ENCODE data around the gene KCNT1. TPM values are rescaled to one million over a fixed set of nuclear protein-coding genes. Genes with fewer than 3 reads are reported as not detected.

The KCNT1 gene
- total RNA-seq, 1 donor, result not detected

- H3K4me3 ChIP-seq (ENCODE audit: insufficient read depth, low read length), result no peak overlapping the region
Measured at GRCh38 chr9:135756576-135756975, 54.6 kb downstream of the KCNT1 start.

GRCh38 chr9:135757356-135757755, 55.4 kb downstream of the KCNT1 start:
- Histone ChIP-seq H2AFZ (ENCODE audit: low read length) (no peak overlapping the region), H4K20me1 (ENCODE audit: insufficient read depth, low read length) (no peaks in the 10 kb centered on the region), H3K79me2 (ENCODE audit: insufficient read depth, low read length) (no peaks in the 10 kb centered on the region), H3K9me3 (ENCODE audit: low read depth, low read length) (no peaks in the 10 kb centered on the region), H3K27ac (ENCODE audit: low read depth, low read length) (no peak overlapping the region), H3K36me3 (ENCODE audit: insufficient read depth, low read length) (no peaks in the 10 kb centered on the region), H3K4me1 (ENCODE audit: insufficient read depth, low read length) (no peaks in the 10 kb centered on the region), H3K27me3 (ENCODE audit: insufficient read depth, low read length) (no peaks in the 10 kb centered on the region), H3K4me2 (ENCODE audit: insufficient read depth, low read length) (no peak overlapping the region), H3K4me3 (ENCODE audit: insufficient read depth, low read length) (no peak overlapping the region)
- DNase-seq (ENCODE audit: insufficient read length, low spot score, missing footprints), result no peak
- TF ChIP-seq CTCF (IDR thresholded peaks at IDR 0.05; ENCODE audit: extremely low read depth, low read depth, low read length), result no peak

More at GRCh38 chr9:135756576-135756975, 54.6 kb downstream of the KCNT1 start:
- no peaks in the 10 kb centered on the region for H3K27me3 ChIP-seq (ENCODE audit: insufficient read depth, low read length)
- no peaks in the 10 kb centered on the region for H3K79me2 ChIP-seq (ENCODE audit: insufficient read depth, low read length)
- H2AFZ ChIP-seq (ENCODE audit: low read length), result no peak overlapping the region
- no peaks in the 10 kb centered on the region for H3K9me3 ChIP-seq (ENCODE audit: low read depth, low read length)
- TF ChIP-seq CTCF (IDR thresholded peaks at IDR 0.05; ENCODE audit: extremely low read depth, low read depth, low read length), result no peak
- H3K27ac ChIP-seq (ENCODE audit: low read depth, low read length), result no peak overlapping the region
- DNase-seq (ENCODE audit: insufficient read length, low spot score, missing footprints), result no peak
- H3K4me2 ChIP-seq (ENCODE audit: insufficient read depth, low read length), result no peak overlapping the region
- H4K20me1 ChIP-seq (ENCODE audit: insufficient read depth, low read length), result no peaks in the 10 kb centered on the region
- no peaks in the 10 kb centered on the region for H3K36me3 ChIP-seq (ENCODE audit: insufficient read depth, low read length)
- H3K4me1 ChIP-seq (ENCODE audit: insufficient read depth, low read length), result no peaks in the 10 kb centered on the region

GRCh38 chr9:135758056-135758455, 56.1 kb downstream of the KCNT1 start:
- H3K36me3 ChIP-seq (ENCODE audit: insufficient read depth, low read length), result no peaks in the 10 kb centered on the region
- no peak for DNase-seq (ENCODE audit: insufficient read length, low spot score, missing footprints)
- TF ChIP-seq CTCF (IDR thresholded peaks at IDR 0.05; ENCODE audit: extremely low read depth, low read depth, low read length), result no peak
- H3K4me3 ChIP-seq (ENCODE audit: insufficient read depth, low read length), result no peak overlapping the region
- H3K79me2 ChIP-seq (ENCODE audit: insufficient read depth, low read length), result no peaks in the 10 kb centered on the region
- H2AFZ ChIP-seq (ENCODE audit: low read length), result no peak overlapping the region
- H3K27ac ChIP-seq (ENCODE audit: low read depth, low read length), result no peak overlapping the region
- H3K27me3 ChIP-seq (ENCODE audit: insufficient read depth, low read length), result no peaks in the 10 kb centered on the region
- no peaks in the 10 kb centered on the region for H3K4me1 ChIP-seq (ENCODE audit: insufficient read depth, low read length)
- H3K4me2 ChIP-seq (ENCODE audit: insufficient read depth, low read length), result no peak overlapping the region
- H3K9me3 ChIP-seq (ENCODE audit: low read depth, low read length), result no peaks in the 10 kb centered on the region
- no peaks in the 10 kb centered on the region for H4K20me1 ChIP-seq (ENCODE audit: insufficient read depth, low read length)

- no peaks in the 10 kb centered on the region for H3K36me3 ChIP-seq (ENCODE audit: insufficient read depth, low read length)
- H3K4me1 ChIP-seq (ENCODE audit: insufficient read depth, low read length), result no peaks in the 10 kb centered on the region
- H4K20me1 ChIP-seq (ENCODE audit: insufficient read depth, low read length), result no peaks in the 10 kb centered on the region
- H3K27ac ChIP-seq (ENCODE audit: low read depth, low read length), result no peak overlapping the region
- no peaks in the 10 kb centered on the region for H3K27me3 ChIP-seq (ENCODE audit: insufficient read depth, low read length)
- H3K4me2 ChIP-seq (ENCODE audit: insufficient read depth, low read length), result no peak overlapping the region
- no peaks in the 10 kb centered on the region for H3K9me3 ChIP-seq (ENCODE audit: low read depth, low read length)
- no peak for TF ChIP-seq CTCF (IDR thresholded peaks at IDR 0.05; ENCODE audit: extremely low read depth, low read depth, low read length)
- no peaks in the 10 kb centered on the region for H3K79me2 ChIP-seq (ENCODE audit: insufficient read depth, low read length)
- H2AFZ ChIP-seq (ENCODE audit: low read length), result no peak overlapping the region
- H3K4me3 ChIP-seq (ENCODE audit: insufficient read depth, low read length), result no peak overlapping the region
- no peak for DNase-seq (ENCODE audit: insufficient read length, low spot score, missing footprints)
Measured at GRCh38 chr9:135758870-135759269, 56.9 kb downstream of the KCNT1 start.

Measured in osteoblast (primary cell).